Mucosa of descending colon (tissue), 3 donors: ENCODE results near the gene PRIM1. TPM values are rescaled to one million over a fixed set of nuclear protein-coding genes. Genes with fewer than 3 reads are reported as not detected.
"Not testable (repeated sequence)": the region's sequence is repeated elsewhere in the genome, so short reads cannot be mapped to it uniquely, and the experiment has no call there.

ENCODE experiments used
- ATAC-seq: fragments of 200-7000 bp; cut with Tn5 transposase; one replicate; pipeline ENCODE4 v1.9.1; 2020; ENCODE audit warnings: mild to moderate bottlenecking, moderate library complexity
- DNase-seq, 3 donors: peaks; one replicate each; pipeline ENCODE4 v3.0.0-alpha.2; 2020
- H3K36me3 ChIP-seq: fragments of 200-600 bp; one replicate; pipeline ENCODE4 v1.8.0; 2021; ENCODE audit warnings: low read depth, mild to moderate bottlenecking
- H3K4me1 ChIP-seq: fragments of 200-600 bp; one replicate; pipeline ENCODE4 v1.8.0; 2021; ENCODE audit warnings: low read depth, mild to moderate bottlenecking
- H3K4me3 ChIP-seq: fragments of 200-600 bp; one replicate; pipeline ENCODE4 v1.8.0; 2021; ENCODE audit warnings: mild to moderate bottlenecking
- H3K9me3 ChIP-seq: fragments of 200-600 bp; one replicate; pipeline ENCODE4 v1.8.0; 2021; ENCODE audit warnings: mild to moderate bottlenecking
- intact Hi-C, 2 donors: fragments of 100-400 bp; cut with DNase I in 1 of 2; cut with micrococcal nuclease in 1 of 2; formaldehyde crosslinking; loops; one replicate each; pipeline versions ENCODE4 v1.11.0 to v1.11.1; 2022; cut with DNase I, micrococcal nuclease
- long read RNA-seq, 2 donors: library from polyadenylated mRNA; unstranded; transcript quantifications; one replicate each; pipeline ENCODE4 v2.0.0, GENCODE V29; 2019 to 2021
- total RNA-seq, 3 donors: library from RNA; stranded (reverse); fragmentation: NEBNext Ultra II Directional in 2 of 3; extraction: Animal tissue kit (Norgen Biotek cat#: 25700) in 2 of 3; gene quantifications; one replicate each; pipeline versions ENCODE4 v1.2.1 to v1.2.4, GENCODE V29; 2021 to 2023
- TF ChIP-seq, protein P1 (sequence below): fragments of 200-600 bp; IDR thresholded peaks from one replicate; pipeline ENCODE4 v1.8.0; 2022; ENCODE audit warnings: antibody characterized with exemption, mild to moderate bottlenecking
- donor health status: DM: no; HTN: no; CAD: no; lungs with moderate emphysema.
- donor health status: DM: no; HTN: no; CAD: no.
- donor health status: DM: no; HTN: yes; CAD: no.

PRIM1 gene
- total RNA-seq = 10 to 100 TPM in 1 of 3 donors, 1 to 10 TPM in 2; 6.3 to 11.5 (median 6.8) TPM
- long read RNA-seq, donor 1, partial matches to known transcripts = 0 of 4 reads
- long read RNA-seq, donor 1, other reads (novel, unspliced or antisense) = 2 of 4 reads
- long read RNA-seq, donor 2, partial matches to known transcripts = 10 of 11 reads
- long read RNA-seq, donor 2, other reads (novel, unspliced or antisense) = 0 of 11 reads

DNA sequence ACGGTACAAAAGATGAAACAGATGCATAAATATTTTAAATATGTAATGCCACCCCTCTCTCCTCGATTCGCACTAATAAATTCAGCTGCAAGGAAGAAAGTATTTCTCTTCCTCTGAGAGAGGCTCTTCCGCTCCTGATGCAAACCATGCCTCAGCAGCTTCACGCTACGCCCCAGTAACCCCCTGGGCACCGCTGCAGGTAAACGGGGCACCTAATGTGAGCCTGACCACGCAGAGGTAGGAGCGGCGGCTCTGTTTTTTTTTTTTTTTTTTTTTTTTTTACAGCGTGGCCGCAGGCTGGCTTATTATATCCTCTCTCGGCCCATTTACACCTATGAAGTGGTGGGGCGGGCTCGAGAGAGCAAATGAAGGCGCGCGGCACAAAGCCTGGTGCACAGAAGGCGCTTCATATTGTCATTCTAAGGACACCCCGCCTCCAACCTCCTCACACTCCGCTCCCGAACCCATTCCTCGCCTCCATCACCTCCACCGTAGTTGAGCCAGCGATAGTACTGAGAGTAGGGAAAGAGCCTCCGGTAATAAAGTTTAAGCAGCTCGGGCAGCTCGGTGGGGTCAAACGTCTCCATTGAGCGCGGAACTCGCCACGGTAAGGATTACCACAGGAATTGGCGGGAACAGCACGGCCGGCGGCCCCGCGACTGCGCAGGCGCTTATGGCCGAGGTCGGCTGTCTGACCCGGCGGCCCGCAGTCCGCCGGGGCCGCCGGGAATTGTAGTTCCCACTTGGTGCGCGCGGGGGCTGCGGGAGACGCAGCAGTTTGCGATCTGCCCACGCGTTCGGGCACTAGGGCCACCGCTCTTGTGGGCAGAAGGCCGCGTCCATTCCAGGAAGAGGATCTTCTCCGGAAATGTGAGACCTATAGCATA, at the start of gene PRIM1:
Gene PRIM1 (minus strand): TSS at position 612 of the 887 bp plus-strand sequence. CDS start 25 bp downstream, at position 587.
- Histone ChIP-seq H3K4me1 (no peaks in the 10 kb centered on the region), H3K36me3 (no peaks in the 10 kb centered on the region), H3K4me3 (peak within 1 kb of the TSS; percentile 51), H3K9me3 (no peaks in the 10 kb centered on the region)
- TF ChIP-seq, protein P1, sequence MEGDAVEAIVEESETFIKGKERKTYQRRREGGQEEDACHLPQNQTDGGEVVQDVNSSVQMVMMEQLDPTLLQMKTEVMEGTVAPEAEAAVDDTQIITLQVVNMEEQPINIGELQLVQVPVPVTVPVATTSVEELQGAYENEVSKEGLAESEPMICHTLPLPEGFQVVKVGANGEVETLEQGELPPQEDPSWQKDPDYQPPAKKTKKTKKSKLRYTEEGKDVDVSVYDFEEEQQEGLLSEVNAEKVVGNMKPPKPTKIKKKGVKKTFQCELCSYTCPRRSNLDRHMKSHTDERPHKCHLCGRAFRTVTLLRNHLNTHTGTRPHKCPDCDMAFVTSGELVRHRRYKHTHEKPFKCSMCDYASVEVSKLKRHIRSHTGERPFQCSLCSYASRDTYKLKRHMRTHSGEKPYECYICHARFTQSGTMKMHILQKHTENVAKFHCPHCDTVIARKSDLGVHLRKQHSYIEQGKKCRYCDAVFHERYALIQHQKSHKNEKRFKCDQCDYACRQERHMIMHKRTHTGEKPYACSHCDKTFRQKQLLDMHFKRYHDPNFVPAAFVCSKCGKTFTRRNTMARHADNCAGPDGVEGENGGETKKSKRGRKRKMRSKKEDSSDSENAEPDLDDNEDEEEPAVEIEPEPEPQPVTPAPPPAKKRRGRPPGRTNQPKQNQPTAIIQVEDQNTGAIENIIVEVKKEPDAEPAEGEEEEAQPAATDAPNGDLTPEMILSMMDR = no peak
- intact Hi-C loops = no loop called here
- ATAC-seq = peak; percentile 96
- peak; percentile 88 to 90 (median 90) for DNase-seq

DNA sequence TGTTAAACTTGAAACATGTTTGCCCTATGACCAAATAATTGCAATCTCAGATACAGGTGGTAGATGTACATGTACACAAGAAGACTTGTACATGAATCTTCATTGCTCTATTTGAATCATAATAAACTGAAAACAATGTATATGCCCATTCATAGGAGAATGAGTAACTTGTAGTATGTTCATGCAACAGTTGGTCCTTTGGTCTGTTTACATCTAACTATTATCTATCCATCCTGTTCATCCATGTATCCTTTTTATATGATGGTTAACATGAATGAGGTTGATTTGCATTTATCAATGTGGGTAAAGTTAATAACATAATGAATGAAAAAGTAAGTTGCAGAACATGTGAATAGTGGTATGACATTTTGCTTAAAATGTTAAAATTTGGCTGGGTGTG, 48.1 kb upstream of the PRIM1 start:
- intact Hi-C loops = no loop called here
- TF ChIP-seq, protein P1 = no peak
- Histone ChIP-seq H3K36me3 (no peaks in the 10 kb centered on the region), H3K4me1 (no peaks in the 10 kb centered on the region), H3K4me3 (no peak overlapping the region), H3K9me3 (no peaks in the 10 kb centered on the region)
- no peak for ATAC-seq
- DNase-seq = no peak

DNA sequence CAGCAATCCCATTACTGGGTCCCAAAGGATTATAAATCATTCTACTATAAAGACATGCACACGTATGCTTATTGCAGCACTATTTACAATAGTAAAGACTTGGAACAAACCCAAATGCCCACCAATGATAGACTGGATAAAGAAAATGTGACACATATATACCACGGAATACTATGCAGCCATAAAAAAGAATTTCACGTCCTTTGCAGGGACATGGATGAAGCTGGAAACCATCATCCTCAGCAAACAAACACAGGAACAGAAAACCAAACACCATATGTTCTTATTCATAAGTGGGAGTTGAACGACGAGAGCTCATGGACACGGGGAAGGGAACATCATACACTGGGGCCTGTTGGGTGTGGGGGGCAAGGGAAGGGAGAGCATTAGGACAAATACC, 47.2 kb upstream of the PRIM1 start:
- DNase-seq, H3K4me3 ChIP-seq, H3K9me3 ChIP-seq, H3K36me3 ChIP-seq, intact Hi-C loops, ATAC-seq, H3K4me1 ChIP-seq: not testable (repeated sequence)

DNA sequence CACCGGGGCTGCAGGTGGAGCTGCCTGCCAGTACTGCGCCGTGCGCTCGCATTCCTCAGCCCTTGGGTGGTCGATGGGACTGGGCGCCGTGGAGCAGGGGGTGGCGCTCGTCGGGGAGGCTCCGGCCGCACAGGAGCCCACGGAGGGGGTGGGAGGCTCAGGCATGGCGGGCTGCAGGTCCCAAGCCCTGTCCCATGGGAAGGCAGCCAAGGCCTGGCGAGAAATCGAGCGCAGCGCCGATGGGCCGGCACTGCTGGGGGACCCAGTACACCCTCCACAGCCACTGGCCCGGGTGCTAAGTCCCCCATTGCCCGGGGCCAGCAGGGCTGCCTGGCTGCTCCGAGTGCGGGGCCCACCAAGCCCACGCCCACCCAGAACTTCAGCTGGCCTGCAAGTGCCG, 43.7 kb upstream of the PRIM1 start:
- H3K36me3 ChIP-seq, ATAC-seq, intact Hi-C loops, DNase-seq, H3K4me1 ChIP-seq, H3K4me3 ChIP-seq, H3K9me3 ChIP-seq: not testable (repeated sequence)

DNA sequence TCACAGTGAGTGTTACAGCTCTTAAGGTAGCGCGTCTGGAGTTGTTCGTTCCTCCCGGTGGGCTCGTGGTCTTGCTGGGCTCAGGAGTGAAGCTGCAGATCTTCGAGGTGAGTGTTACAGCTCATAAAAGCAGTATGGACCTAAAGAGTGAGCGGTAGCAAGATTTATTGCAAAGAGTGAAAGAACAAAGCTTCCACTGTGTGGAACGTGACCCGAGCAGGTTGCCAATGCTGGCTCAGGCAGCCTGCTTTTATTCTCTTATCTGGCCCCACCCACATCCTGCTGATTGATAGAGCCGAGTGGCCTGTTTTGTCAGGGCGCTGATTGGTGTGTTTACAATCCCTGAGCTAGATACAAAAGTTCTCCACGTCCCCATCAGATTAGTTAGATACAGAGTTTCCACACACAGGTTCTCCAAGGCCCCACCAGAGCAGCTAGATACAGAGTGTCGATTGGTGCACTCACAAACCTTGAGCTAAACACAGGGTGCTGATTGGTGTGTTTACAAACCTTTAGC, 43.0 kb upstream of the PRIM1 start:
- H3K36me3 ChIP-seq, H3K4me1 ChIP-seq, H3K4me3 ChIP-seq, intact Hi-C loops, DNase-seq, H3K9me3 ChIP-seq, ATAC-seq: not testable (repeated sequence)

DNA sequence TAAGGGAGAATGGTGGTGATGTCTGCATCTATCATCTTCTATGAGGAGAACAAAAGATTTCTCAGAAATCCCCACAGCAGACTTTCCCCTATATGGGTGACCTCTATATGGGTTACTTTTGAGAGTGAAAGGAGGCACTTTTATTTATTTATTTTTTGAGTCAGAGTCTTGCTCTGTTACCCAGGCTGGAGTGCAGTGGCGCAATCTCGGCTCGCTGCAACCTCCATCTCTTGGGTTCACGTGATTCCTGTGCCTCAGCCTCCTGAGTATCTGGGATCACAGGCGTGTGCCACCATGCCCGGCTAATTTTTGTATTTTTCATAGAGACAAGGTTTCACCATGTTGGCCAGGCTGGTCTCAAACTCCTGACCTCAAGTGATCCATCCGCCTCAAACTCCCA, 41.0 kb upstream of the PRIM1 start:
- not testable (repeated sequence) for ATAC-seq

DNA sequence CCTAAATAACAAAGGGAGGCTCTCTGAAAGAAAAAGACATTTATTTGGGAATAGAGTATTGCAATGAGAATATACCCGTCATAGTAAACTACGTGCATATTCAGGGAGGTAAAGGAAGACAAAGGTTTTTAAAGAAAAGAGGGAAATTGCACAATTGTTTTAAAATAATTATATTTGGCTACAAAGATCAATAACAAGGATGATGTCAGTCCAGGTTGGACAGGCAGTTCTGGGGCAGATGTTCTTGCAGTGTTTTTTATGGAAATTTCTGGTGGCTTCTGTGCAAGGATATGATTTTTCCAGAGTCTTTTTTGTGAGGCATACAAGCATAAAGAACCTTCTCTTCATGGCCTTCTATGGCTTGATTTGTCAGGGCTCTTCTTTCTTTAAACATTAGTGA, 40.6 kb upstream of the PRIM1 start:
- Histone ChIP-seq H3K4me1 (no peaks in the 10 kb centered on the region), H3K36me3 (no peaks in the 10 kb centered on the region), H3K4me3 (no peak overlapping the region), H3K9me3 (no peaks in the 10 kb centered on the region)
- intact Hi-C loops = no loop called here
- no peak for ATAC-seq
- no peak for DNase-seq
- TF ChIP-seq, protein P1 = no peak

More for the DNA sequence above, 41.0 kb upstream of the PRIM1 start:
- intact Hi-C loops, H3K36me3 ChIP-seq, H3K4me1 ChIP-seq, H3K4me3 ChIP-seq, H3K9me3 ChIP-seq, DNase-seq: not testable (repeated sequence)

DNA sequence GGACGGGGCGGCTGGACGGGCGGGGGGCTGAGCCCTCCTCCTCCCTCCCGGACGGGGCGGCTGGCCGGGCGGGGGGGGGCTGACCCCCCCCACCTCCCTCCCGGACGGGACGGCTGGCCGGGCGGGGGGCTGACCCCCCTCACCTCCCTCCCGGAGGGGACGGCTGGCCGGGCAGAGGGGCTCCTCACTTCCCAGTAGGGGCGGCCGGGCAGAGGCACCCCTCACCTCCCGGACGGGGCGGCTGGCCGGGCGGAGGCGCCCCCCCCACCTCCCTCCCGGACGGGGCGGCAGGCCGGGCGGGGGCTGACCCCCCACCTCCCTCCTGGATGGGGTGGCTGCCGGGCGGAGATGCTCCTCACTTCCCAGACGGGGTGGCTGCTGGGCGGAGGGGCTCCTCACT, 37.3 kb upstream of the PRIM1 start:
- H3K36me3 ChIP-seq, intact Hi-C loops, H3K9me3 ChIP-seq, ATAC-seq, H3K4me1 ChIP-seq, H3K4me3 ChIP-seq, DNase-seq: not testable (repeated sequence)
